Vagina (tissue), 2 donors: ENCODE measurements around the gene NFYC.

Experiments used
- CTCF ChIP-seq, 3 experiments: fragments of 450-650 bp in 2 of 3; fragments of 200-600 bp in 1 of 3; sonication (generic) in 1 of 3; IDR thresholded peaks; one replicate each; pipeline ENCODE4 v1.5.1; 2017 to 2019; ENCODE audit warnings: antibody characterized with exemption in 3 of 3, mild to moderate bottlenecking in 2 of 3, moderate library complexity in 2 of 3
- POLR2A ChIP-seq, 2 donors: fragments of 450-650 bp; IDR thresholded peaks; one replicate each; pipeline ENCODE4 v1.6.1; 2017; ENCODE audit warnings: antibody characterized with exemption in 2 of 2, mild to moderate bottlenecking in 2 of 2, moderate library complexity in 2 of 2

- TF ChIP-seq CTCF (IDR thresholded peaks at IDR 0.05) (no peak), POLR2A (IDR thresholded peaks at IDR 0.05) (no peak)
Observed at GRCh38 chr1:40701684-40702083, 10.2 kb downstream of the NFYC start.
